ENCODE measurements around the gene COX6A2. TPM values are rescaled to one million over a fixed set of nuclear protein-coding genes. Genes with fewer than 3 reads are reported as not detected.

COX6A2 gene
- polyA plus RNA-seq, 1 donor (not counting 4 experiments of a cell fraction or from before 2014, with no cell fraction given) = not detected

DNA sequence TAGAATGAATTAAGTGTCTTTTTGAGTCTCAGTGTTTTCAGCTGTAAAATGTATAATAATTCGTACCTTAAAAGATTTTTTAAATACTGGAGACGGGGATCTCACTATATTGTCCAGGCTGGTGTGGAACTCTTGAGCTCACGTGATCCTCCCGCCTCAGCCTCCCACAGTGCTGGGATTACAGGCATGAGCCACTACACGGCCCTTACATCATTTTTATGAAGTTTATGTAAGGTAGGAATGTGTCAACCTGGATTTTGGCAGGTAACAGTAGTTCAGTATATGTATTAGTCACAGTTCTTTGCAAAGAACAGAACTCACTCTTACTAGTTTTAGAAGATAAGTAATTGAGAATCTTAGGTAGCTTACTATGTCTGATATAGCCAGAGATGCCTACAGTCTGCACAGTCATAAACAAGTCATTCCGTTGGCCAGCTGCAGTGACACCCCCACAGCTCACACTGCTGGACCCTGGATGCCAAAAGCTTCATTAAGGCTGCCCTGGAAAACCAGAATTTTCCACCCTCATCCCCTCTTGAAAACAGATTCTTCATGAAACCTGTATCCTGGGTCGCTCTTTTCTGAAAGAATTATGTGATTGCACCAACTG lies 583 bp upstream of the COX6A2 start:
- H3K9me3 ChIP-seq (ENCODE audit: control insufficient read depth, low read depth, low read length) = no peaks in the 10 kb centered on the region
- H3K36me3 ChIP-seq (ENCODE audit: control insufficient read depth in 2 of 2, extremely low read depth in 1 of 2, insufficient read depth in 2 of 2, low read length in 2 of 2) = no peaks in the 10 kb centered on the region
- FAIRE-seq = no peak
- no peak overlapping the region for H3K27ac ChIP-seq (ENCODE audit: control insufficient read depth, insufficient read depth, low read length)
- peaks cover 3% of the 10 kb centered on the region for H3K27me3 ChIP-seq (ENCODE audit: control insufficient read depth, extremely low read depth, insufficient read depth, low read length)
- H4K20me1 ChIP-seq (ENCODE audit: control insufficient read depth, extremely low read depth, insufficient read depth, low read length) = no peaks in the 10 kb centered on the region
- dilution Hi-C loops (cut with MboI; ENCODE audit: extremely low pct_ligation_motif_present, low sequenced_read_pairs) = no loop called here
- peaks cover 4% of the 10 kb centered on the region for H3K4me1 ChIP-seq (ENCODE audit: control insufficient read depth, extremely low read depth, insufficient read depth, low read length)
- no peaks in the 10 kb centered on the region for H3K79me2 ChIP-seq (ENCODE audit: control insufficient read depth, insufficient read depth, low read length)
- no peaks in the 10 kb centered on the region for H3K9me1 ChIP-seq (ENCODE audit: control insufficient read depth, extremely low read depth, insufficient read depth, low read length)
- no peak for TF ChIP-seq CTCF (optimal IDR thresholded peaks at IDR 0.05 in 1 of 3, IDR thresholded peaks at IDR 0.05 in 1 of 3, conservative IDR thresholded peaks at IDR 0.05 in 1 of 3; ENCODE audit: extremely low read depth in 1 of 3, insufficient read depth in 2 of 3, low read length in 3 of 3)
- TF ChIP-seq EZH2 (IDR thresholded peaks at IDR 0.05; ENCODE audit: low read length) = no peak
- no peak for DNase-seq (ENCODE audit: low read depth, low spot score)
- no peak overlapping the region for H2AFZ ChIP-seq (ENCODE audit: control insufficient read depth, low read length)
- no peak overlapping the region for H3K4me3 ChIP-seq (ENCODE audit: control insufficient read depth in 2 of 3, extremely low read depth in 1 of 3, insufficient read depth in 2 of 3, low read depth in 1 of 3, low read length in 3 of 3)
- H3K9ac ChIP-seq (ENCODE audit: control insufficient read depth, extremely low read depth, insufficient read depth, low read length) = no peak overlapping the region
- no peak overlapping the region for H3K4me2 ChIP-seq (ENCODE audit: control insufficient read depth, extremely low read depth, insufficient read depth, low read depth, low read length)

DNA sequence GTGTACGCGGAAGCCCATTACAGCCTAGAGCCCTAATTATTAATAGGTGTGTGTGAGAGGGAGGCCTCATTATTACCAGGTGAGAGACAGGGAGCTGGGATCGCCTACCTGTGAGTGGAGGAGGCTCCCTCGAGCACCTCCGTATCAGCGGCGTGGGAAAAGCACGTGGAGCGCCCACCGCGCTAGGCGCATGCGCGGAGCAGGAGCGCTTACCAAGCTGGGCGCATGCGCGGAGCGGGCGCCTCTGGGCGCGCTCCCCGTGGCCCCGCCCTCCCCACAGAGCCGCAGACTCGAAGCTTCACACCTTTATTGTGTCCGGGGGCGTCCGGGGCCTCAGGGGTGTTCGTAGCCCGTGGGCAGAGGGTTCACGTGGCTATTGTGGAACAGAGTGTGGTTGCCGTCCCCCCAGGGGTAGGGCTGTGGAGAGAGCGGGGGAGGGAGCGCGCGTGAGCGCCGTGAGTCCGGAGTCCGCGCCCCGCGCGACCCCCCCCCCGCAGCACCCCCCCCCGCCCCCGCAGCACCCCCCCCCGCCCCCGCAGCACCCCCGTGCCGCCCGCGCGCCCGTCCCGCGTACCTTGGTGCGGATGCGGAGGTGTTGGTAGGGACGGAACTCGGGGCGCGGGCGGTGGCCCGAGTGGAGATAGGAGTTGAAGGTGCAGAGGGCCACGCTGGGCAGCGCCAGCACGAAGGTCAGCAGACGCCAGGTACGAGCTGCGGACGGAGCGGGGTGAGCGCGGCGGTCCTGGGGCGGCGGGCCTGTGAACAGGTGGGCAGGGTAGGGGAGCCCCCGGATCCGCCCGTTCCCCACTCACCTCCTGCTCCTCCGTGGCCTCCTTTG lies 500 bp downstream of the COX6A2 start:
- dilution Hi-C loops (cut with MboI; ENCODE audit: extremely low pct_ligation_motif_present, low sequenced_read_pairs) = no loop called here

More for the DNA sequence above, 500 bp downstream of the COX6A2 start:
- peak overlapping the region; percentile 41 for H3K4me2 ChIP-seq (ENCODE audit: control insufficient read depth, extremely low read depth, insufficient read depth, low read depth, low read length)
- H3K9ac ChIP-seq (ENCODE audit: control insufficient read depth, extremely low read depth, insufficient read depth, low read length) = no peak overlapping the region
- peak overlapping the region in 1 of 3 experiments; percentile 16 for H3K4me3 ChIP-seq (ENCODE audit: control insufficient read depth in 2 of 3, extremely low read depth in 1 of 3, insufficient read depth in 2 of 3, low read depth in 1 of 3, low read length in 3 of 3)
- peaks cover 3% of the 10 kb centered on the region for H3K27me3 ChIP-seq (ENCODE audit: control insufficient read depth, extremely low read depth, insufficient read depth, low read length)
- DNase-seq (ENCODE audit: low read depth, low spot score) (no peak), FAIRE-seq (no peak)
- H3K9me3 ChIP-seq (ENCODE audit: control insufficient read depth, low read depth, low read length) = no peaks in the 10 kb centered on the region
- H3K4me1 ChIP-seq (ENCODE audit: control insufficient read depth, extremely low read depth, insufficient read depth, low read length) = peaks cover 4% of the 10 kb centered on the region
- H3K9me1 ChIP-seq (ENCODE audit: control insufficient read depth, extremely low read depth, insufficient read depth, low read length) = no peaks in the 10 kb centered on the region
- H4K20me1 ChIP-seq (ENCODE audit: control insufficient read depth, extremely low read depth, insufficient read depth, low read length) = no peaks in the 10 kb centered on the region
- no peak for TF ChIP-seq CTCF (optimal IDR thresholded peaks at IDR 0.05 in 1 of 3, IDR thresholded peaks at IDR 0.05 in 1 of 3, conservative IDR thresholded peaks at IDR 0.05 in 1 of 3; ENCODE audit: extremely low read depth in 1 of 3, insufficient read depth in 2 of 3, low read length in 3 of 3)
- no peak for TF ChIP-seq EZH2 (IDR thresholded peaks at IDR 0.05; ENCODE audit: low read length)
- no peaks in the 10 kb centered on the region for H3K79me2 ChIP-seq (ENCODE audit: control insufficient read depth, insufficient read depth, low read length)
- no peak overlapping the region for H3K27ac ChIP-seq (ENCODE audit: control insufficient read depth, insufficient read depth, low read length)
- no peaks in the 10 kb centered on the region for H3K36me3 ChIP-seq (ENCODE audit: control insufficient read depth in 2 of 2, extremely low read depth in 1 of 2, insufficient read depth in 2 of 2, low read length in 2 of 2)
- peak overlapping the region; percentile 33 for H2AFZ ChIP-seq (ENCODE audit: control insufficient read depth, low read length)

Measured in keratinocyte (primary cell).